Endothelial cell (in vitro differentiated cells): Measurements from ENCODE around the gene MAML3. TPM values are rescaled to one million over a fixed set of nuclear protein-coding genes. Genes with fewer than 3 reads are reported as not detected.
A peak's percentile ranks its signal among the peaks of the same experiment; 100 is the strongest.

Source experiments
- DNase-seq: peaks from one replicate; pipeline ENCODE4 v3.0.0; 2021; ENCODE audit warnings: low spot score
- H3K27ac Mint-ChIP-seq: one replicate; pipeline ENCODE4 v1.8.0; 2021; ENCODE audit warnings: mixed read lengths, inconsistent platforms; ENCODE audit not compliant: unreplicated experiment
- H3K27me3 Mint-ChIP-seq: one replicate; pipeline ENCODE4 v1.8.0; 2021; ENCODE audit warnings: mild to moderate bottlenecking, moderate library complexity, mixed read lengths, inconsistent platforms; ENCODE audit not compliant: unreplicated experiment
- H3K36me3 Mint-ChIP-seq: one replicate; pipeline ENCODE4 v1.8.0; 2021; ENCODE audit warnings: mild to moderate bottlenecking, low read depth, mixed read lengths, inconsistent platforms; ENCODE audit not compliant: unreplicated experiment
- H3K4me1 Mint-ChIP-seq: one replicate; pipeline ENCODE4 v1.8.0; 2021; ENCODE audit warnings: mild to moderate bottlenecking, mixed read lengths, inconsistent platforms; ENCODE audit not compliant: unreplicated experiment
- H3K4me3 Mint-ChIP-seq: one replicate; pipeline ENCODE4 v1.8.0; 2021; ENCODE audit warnings: mild to moderate bottlenecking, mixed read lengths, inconsistent platforms; ENCODE audit not compliant: unreplicated experiment
- H3K9me3 Mint-ChIP-seq: one replicate; pipeline ENCODE4 v1.8.0; 2021; ENCODE audit warnings: mixed read lengths, inconsistent platforms; ENCODE audit not compliant: unreplicated experiment
- total RNA-seq: library from RNA; stranded (reverse); fragmentation: NEBNext Ultra II Directional; extraction: Animal tissue kit (Norgen Biotek cat#: 25700); gene quantifications from one replicate; pipeline ENCODE4 v1.2.1, GENCODE V29; 2021; ENCODE audit not compliant: unreplicated experiment
- TF ChIP-seq, protein P1 (sequence below): fragments of 200-600 bp; sonication (generic); IDR thresholded peaks from one replicate; pipeline ENCODE4 v1.5.0; 2021; ENCODE audit warnings: antibody characterized with exemption; ENCODE audit not compliant: unreplicated experiment

The MAML3 gene
- total RNA-seq, 1 donor from 2014 or later, result 31.0 TPM

DNA sequence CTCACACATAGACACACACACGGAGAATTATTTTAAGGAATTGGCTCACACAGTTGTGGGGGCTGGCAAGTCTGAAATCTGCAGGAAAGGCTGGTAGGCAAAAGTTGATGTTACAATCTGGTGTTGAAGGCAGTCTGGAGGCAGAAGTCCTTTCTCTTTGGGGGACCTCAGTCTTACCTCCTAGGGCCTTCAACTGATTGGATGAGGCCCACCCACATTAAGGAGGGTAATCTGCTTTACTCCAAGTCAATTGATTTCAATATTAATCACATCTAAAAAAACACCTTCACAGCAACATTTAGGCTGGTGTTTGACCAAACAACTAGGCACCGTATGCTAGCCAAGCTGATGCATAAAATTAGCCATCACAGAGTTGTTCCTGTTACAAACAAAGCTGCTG is 477.6 kb downstream of the MAML3 start:
- H3K4me1 Mint-ChIP-seq, result peaks cover 55% of the 10 kb centered on the region
- H3K9me3 Mint-ChIP-seq, result no peaks in the 10 kb centered on the region
- peaks cover 4% of the 10 kb centered on the region for H3K27me3 Mint-ChIP-seq
- H3K4me3 Mint-ChIP-seq, result peak overlapping the region; percentile 22
- DNase-seq, result no peak
- TF ChIP-seq, protein P1, sequence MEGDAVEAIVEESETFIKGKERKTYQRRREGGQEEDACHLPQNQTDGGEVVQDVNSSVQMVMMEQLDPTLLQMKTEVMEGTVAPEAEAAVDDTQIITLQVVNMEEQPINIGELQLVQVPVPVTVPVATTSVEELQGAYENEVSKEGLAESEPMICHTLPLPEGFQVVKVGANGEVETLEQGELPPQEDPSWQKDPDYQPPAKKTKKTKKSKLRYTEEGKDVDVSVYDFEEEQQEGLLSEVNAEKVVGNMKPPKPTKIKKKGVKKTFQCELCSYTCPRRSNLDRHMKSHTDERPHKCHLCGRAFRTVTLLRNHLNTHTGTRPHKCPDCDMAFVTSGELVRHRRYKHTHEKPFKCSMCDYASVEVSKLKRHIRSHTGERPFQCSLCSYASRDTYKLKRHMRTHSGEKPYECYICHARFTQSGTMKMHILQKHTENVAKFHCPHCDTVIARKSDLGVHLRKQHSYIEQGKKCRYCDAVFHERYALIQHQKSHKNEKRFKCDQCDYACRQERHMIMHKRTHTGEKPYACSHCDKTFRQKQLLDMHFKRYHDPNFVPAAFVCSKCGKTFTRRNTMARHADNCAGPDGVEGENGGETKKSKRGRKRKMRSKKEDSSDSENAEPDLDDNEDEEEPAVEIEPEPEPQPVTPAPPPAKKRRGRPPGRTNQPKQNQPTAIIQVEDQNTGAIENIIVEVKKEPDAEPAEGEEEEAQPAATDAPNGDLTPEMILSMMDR, result no peak
- H3K27ac Mint-ChIP-seq, result no peak overlapping the region
- peaks cover 58% of the 10 kb centered on the region for H3K36me3 Mint-ChIP-seq

DNA sequence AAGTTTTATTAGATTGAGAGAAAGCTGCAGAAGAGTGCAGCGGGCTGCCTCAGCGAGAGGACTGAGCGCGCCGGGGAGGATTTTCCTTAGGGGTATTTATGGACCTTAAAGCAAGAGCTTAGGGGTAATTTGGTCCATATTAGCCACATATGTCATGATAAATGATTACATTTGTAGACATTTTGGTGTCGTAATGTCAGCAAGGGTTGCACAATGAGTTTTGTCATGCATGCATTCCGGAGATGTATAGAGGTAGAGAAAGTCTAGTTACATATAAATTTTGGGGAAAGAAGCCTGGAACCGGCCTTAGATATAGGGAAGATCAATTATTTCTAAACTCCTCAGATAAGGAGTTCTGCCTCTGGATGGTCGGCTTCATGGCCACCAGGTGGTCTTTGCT is 478.3 kb downstream of the MAML3 start:
- no peak overlapping the region for H3K27ac Mint-ChIP-seq
- no peak overlapping the region for H3K4me3 Mint-ChIP-seq
- DNase-seq, result no peak
- H3K4me1 Mint-ChIP-seq, result peaks cover 52% of the 10 kb centered on the region
- peaks cover 5% of the 10 kb centered on the region for H3K27me3 Mint-ChIP-seq
- no peaks in the 10 kb centered on the region for H3K9me3 Mint-ChIP-seq
- TF ChIP-seq, protein P1, result no peak
- H3K36me3 Mint-ChIP-seq, result peaks cover 55% of the 10 kb centered on the region

DNA sequence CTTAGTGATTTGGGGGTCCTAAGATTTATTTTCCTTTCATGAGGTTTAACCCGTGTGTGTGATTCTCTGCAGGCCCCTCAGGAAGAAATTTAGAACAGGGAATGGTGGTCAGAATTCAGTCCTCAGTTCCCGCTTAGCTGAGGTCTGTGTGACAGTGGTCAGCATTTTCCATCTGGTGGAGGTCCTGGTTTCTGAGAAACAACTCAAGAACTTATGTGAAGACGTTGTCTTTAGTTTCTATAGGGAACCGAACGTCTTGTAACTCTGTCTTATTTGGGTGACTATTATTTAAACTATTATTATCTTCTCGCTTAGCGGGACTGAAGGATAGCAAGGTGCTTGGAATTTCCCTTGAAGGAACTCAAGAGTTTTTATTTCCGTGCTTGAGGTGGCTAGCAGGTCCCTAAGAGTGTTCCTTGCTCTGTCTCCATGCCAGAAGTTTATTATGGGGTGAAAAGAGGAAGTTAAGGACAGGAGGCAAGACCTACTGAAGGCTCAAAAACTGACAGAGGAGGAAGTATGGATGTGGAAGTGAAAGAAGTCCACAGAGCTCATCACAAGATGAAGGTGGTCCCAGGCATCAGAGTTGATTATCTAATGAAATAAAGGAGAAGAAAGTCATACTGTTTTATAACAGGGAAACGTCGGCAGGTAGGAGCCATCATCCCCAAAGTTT is 479.0 kb downstream of the MAML3 start:
- TF ChIP-seq, protein P1, result no peak
- Mint-ChIP-seq H3K9me3 (no peaks in the 10 kb centered on the region), H3K4me1 (peaks cover 50% of the 10 kb centered on the region), H3K27me3 (peaks cover 5% of the 10 kb centered on the region), H3K27ac (no peak overlapping the region), H3K36me3 (peaks cover 52% of the 10 kb centered on the region), H3K4me3 (peak overlapping the region; percentile 24)
- DNase-seq, result no peak

DNA sequence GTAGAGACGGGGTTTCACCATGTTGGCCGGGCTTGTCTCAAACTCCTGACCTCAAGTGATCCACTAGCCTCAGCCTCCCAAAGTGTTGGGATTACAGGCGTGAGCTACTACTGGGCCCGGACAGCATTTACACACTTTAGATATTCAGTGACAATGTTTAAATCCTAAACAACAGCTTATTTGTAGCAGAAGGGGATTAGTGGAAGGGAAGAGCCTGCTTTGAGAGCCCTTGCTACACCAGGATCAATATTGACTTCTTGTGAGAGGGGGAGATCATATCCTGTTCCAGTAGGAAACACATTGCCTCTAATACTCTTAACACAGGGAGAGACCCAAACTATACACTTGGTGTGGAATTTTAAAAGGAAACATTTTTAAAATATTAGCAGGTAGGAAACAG is 481.3 kb downstream of the MAML3 start:
- Mint-ChIP-seq H3K4me1 (peaks cover 62% of the 10 kb centered on the region), H3K27me3 (peaks cover 9% of the 10 kb centered on the region), H3K27ac (peak overlapping the region; percentile 63), H3K4me3 (peak overlapping the region; percentile 35), H3K36me3 (peaks cover 43% of the 10 kb centered on the region), H3K9me3 (no peaks in the 10 kb centered on the region)
- TF ChIP-seq, protein P1, result no peak
- no peak for DNase-seq

DNA sequence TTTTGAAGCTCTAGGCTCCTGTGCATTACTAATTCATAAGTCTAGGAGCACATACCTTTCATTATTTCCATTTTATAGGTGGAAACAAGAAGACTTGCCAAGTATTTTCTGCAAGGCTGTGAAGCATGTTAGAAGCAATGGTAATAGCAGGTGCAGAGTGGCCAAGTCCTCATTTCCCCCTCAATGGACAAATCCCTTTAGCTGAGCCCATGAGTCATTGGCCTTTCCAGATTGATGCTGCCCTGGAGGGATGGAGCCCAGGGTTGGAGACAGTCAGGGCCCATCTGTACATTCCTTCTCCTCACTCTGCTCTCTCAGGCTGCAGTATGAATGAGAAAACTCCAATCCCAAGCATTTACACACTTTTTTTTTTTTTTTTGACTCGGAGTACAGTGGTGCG is 481.8 kb downstream of the MAML3 start:
- no peak overlapping the region for H3K27ac Mint-ChIP-seq
- H3K27me3 Mint-ChIP-seq, result peaks cover 9% of the 10 kb centered on the region
- no peak for DNase-seq
- TF ChIP-seq, protein P1, result no peak
- no peaks in the 10 kb centered on the region for H3K9me3 Mint-ChIP-seq
- peaks cover 67% of the 10 kb centered on the region for H3K4me1 Mint-ChIP-seq
- no peak overlapping the region for H3K4me3 Mint-ChIP-seq
- H3K36me3 Mint-ChIP-seq, result peaks cover 41% of the 10 kb centered on the region
